NCI-H510A (cell line): ENCODE results near the gene GPR39.

Experiments
- DNase-seq: peaks from one replicate; lab custom pipeline; 2025; lab: John Stamatoyannopoulos, UW

The GPR39 gene

DNA sequence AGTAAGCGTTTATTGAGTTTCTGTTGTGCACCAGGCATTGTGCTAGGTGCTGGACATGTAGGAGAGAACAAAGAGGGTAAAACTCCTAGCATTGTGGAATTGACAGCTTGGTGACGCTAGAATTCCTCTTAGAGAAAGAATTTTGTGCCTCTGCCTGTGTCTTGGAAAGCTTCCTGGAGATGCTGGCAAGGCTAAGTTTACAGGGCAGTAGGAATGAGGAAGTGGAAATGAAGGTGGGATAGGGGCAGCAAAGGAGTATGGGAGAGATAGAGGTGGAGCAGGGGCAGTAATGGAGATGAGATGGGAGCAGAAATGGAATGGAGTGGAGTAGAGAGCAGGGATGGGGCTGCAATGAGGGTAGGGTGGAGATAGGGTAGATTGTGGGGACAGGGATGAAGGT, 29.8 kb downstream of the GPR39 start:
- no peak for DNase-seq

DNA sequence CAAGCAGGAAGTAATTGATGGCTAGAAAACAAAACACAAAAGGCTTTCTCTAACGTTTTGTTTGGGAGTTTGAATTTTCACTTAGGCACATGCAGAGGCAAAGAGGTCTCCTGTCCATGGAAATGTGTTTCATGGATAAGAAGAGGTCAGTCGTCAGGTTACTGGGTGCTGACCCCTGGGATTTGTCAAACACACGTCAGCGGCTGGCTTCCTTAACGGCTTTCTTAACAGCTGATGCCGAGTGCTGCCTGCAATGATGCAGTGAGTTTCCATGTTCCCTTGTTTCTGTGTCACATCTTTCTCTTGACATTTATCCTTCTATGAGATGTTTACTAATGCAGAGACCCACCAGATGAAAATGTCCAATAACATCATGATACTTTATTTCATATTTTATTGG, 31.7 kb downstream of the GPR39 start:
- no peak for DNase-seq

- no peak for DNase-seq
Measured at GRCh38 chr2:132448771-132449170, 32.2 kb downstream of the GPR39 start.

DNA sequence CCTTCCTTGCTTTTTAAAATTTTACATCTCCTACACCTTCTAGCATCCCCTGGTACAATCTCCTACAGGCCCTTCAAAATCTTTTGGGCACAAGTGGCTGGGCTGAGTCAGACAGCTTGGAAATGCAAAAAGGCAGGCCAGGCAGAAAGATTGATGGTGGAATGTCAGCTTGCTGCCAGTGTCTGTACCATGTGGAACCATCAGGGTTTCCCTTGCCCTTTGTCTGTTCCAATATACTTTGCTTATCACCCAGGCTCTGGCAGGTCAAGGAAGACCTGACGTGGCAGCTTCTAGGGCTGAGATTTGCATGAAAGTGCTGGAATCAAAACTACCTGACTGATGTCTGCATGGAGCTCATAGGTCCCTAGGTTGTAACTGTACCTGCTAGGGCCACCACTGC, 33.3 kb downstream of the GPR39 start:
- no peak for DNase-seq

GRCh38 chr2:132460781-132461180, 44.2 kb downstream of the GPR39 start:
- no peak for DNase-seq

GRCh38 chr2:132462236-132462635, 45.6 kb downstream of the GPR39 start:
- DNase-seq: no peak

DNA sequence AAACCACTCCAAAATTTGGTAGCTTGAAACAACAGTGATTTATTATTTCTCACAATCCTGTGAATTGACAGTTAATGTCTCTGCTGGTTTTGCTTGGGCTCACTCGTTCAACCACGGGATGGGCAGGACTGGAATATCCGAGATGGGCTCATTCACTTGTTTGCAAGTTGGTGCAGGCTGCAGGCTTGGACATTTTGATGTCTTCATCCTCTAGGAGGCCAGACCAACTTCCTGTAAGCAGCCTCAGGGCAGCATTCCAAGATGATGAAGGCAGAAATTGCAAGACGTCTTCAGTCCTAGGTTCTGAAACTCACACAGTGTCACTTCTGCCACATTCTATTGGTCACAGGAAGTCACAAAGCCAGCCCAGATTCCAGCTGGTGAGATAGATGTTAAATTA, 47.1 kb downstream of the GPR39 start:
- DNase-seq: no peak

- DNase-seq: no peak
Measured at GRCh38 chr2:132465917-132466316, 49.3 kb downstream of the GPR39 start.

GRCh38 chr2:132466428-132467028, 49.9 kb downstream of the GPR39 start:
- no peak for DNase-seq

DNA sequence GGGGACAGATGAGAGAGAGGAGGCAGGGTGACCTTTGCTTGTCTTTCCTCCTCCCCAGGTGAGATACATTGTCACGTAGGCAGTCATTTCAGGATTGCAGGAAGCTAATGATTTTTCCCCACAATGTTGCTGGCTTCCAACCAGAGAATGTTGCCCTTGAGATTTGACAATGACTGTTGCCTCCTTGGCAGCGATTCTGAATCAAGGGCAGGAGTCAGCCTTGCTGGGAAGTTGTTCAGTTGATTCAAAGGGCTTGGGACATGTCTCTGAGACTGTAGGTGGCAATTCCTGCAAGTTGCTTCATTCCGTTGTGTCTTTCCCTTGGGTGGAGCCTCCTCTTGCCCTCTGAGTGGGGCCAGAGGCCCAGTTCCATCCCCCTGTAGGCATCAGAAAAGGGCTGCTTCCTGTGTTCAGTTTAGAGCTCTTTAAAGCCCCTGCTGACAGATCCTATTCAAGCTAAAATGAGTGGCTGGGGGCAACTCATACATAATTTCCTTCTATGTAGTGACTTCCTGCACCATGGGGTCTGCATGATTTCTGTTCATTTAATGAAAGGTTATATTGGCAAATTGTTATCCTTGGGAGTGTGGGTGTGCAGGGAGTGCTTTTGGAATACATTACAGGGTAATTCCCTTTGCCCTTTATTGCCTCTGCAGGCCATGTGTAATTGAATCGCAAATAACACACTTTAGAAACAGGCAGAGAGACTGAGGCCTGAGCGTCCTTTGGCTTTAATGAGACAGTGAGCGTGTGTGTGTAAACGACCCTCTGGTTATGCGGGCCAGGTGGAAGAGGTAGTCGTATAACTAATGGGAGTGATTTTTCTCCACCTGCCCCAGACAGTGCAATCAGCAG, 52.4 kb downstream of the GPR39 start:
- DNase-seq: no peak

DNA sequence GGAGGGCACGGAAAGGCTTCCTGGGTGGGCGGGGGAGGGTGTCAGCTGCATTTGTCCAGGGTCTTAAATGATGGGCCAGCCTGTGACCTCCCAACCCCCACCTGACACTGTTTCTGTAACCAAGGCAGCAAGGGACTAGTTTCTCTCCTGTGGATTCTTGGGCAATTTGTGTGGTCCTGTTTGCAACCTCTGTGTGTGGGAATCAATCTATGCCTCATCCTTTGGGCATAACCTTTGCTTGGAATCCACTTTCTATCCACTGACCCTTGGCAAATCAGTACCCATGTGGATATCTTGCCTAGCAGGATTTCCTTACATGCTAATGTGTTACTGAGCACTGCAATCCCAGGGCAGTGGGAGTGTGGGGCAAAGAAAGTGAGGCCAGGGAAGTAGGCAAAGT, 54.1 kb downstream of the GPR39 start:
- no peak for DNase-seq

DNA sequence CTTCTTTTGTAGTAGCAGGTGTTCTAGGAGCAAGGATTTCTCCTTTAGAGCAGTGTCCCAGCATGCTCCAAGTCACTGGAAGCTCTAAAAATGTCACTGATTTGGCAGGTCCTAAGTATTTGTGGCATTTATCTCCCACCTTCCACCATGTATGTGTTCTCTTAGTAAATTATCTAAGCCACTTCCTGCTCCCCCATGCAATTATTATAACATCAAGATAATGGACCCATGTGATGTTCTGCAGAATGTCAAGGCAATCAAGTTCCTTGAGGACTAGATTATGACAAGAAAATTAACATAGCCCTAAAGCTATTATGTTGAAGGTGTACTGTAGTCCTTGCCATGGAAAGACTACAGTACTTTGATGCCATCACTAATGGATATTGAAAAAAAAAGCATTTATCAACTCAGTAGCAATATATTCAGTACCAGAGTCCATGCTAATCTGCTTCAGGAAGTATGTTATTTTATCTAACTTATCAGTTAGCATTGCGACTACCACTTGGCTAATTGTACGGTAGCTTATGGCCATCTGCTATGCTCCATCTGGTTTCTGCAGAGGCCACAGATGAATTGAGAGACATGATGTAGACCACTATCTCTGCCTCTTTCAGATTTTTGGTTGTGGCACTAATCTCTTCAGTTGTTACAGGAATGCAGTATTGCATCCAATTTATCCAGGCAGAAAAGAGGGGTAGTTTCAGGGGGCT, 56.7 kb downstream of the GPR39 start:
- no peak for DNase-seq

DNA sequence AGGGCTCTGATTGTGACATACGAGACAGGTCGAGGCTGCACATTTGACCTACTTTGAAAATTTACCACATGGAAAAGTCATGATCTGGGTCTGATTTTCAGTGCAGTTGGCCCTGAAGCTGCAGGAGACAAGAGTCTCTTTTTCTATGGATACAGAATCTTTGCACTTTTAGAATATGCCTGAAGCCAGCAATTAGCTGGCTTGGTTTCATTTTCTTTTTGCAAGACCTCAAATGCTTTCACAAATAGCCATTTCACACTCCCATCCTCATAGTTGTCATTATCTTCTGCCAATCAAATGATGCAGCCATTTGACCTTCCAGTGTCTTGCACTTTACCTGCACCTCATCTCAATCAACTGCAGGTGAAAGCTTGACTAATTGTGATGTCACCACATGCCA, 59.0 kb downstream of the GPR39 start:
- no peak for DNase-seq

DNA sequence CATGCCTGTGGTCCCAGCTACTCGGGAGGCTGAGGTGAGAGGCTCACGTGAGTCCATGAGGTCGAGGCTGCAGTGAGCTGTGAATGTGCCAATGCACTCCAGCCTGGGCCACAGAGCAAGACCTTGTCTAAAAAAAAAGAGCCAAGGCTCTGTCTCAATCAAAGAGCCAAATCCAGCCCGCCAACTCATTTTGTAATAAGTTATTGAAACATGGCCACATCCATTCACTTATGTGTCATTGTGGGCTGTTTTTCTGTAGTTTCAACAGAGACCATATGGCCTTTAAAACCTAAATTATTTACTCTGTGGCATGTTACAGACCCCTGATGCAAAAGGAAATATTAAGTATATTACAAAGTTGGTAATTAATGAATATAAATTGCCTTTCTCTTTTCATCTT, 60.8 kb downstream of the GPR39 start:
- no peak for DNase-seq

GRCh38 chr2:132477962-132478361, 61.4 kb downstream of the GPR39 start:
- DNase-seq: no peak

DNA sequence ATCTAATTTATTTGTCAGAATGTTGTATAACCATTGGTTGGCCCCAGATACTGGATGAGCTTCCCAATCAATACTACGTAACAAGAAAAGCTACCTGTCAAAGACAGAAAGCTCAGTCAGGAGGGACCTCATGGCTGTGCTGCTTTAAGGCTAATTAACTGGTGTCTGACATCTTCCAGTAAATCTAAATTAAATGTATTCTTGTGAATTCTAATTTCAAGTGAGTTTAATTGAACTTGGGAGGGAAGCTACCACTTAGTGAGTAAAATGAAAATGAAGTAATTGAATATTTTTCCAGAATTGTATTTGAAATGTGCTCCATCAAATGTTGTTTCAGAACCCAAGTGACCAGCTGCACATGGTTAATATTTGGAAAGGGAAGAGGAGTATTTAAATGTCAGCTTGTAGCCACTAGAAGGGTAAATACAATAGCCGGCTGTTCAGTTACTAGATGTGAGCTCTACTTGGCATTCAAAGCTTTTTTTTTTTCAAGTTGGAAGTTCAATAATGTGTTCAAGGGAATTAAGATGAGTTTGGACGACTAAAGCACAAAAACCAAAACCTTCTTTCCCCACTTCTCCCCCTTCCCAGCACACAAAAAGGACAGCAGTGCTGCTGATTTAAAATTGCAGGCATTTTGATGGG, 62.0 kb downstream of the GPR39 start:
- no peak for DNase-seq

- DNase-seq: no peak
Measured at GRCh38 chr2:132479155-132479554, 62.5 kb downstream of the GPR39 start.

GRCh38 chr2:132482821-132483220, 66.2 kb downstream of the GPR39 start:
- DNase-seq: no peak

DNA sequence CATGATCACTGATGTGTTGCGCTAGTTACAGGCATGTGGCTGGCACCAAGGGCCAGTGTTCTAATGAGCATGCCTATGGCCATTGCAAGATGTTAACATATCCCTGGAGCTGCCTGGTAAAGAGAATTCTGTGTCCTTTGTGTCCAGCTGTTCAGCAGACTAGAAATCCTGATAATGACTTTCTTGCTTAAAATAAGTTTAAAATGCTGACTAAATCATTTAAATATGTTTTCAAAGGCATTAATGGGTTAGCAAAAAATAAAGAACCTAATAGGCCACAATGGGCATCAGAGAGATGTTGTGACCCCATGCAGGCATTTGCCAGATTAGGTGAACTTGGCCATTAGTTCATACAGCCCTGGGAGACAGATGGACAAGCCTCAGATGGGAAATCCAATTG, 67.5 kb downstream of the GPR39 start:
- DNase-seq: no peak

DNA sequence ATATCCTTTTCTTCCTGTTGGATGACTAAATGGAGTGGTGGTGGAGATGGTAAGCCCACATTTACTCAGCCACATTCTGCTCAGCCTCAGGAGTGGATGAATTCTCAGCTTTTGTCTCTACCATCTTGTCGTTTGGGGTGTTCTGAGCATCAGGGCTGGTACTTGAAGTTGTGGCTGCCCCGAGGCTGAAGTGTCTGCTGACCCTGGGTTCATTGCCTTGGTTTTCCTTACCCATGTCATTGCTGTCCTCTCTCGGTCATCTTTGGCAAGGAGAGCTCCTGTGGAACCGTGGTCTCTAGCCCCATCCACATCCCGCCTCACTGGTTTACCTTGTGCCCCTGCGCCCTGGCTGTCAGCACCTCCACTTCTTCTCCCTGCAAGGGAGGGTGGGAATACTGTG, 71.9 kb downstream of the GPR39 start:
- no peak for DNase-seq

- DNase-seq: no peak
Measured at GRCh38 chr2:132489150-132489549, 72.5 kb downstream of the GPR39 start.

- DNase-seq: no peak
Measured at GRCh38 chr2:132495881-132496280, 79.3 kb downstream of the GPR39 start.

GRCh38 chr2:132496555-132496954, 80.0 kb downstream of the GPR39 start:
- DNase-seq: no peak
